GM19455 (cell line): ENCODE data around the gene CNN3.
"Not testable (repeated sequence)": the region's sequence is repeated elsewhere in the genome, so short reads cannot be mapped to it uniquely, and the experiment has no call there.

Source experiments
- ATAC-seq: cut with Tn5 transposase; IDR thresholded peaks from one replicate; pipeline ENCODE4 v1.9.1; 2021; ENCODE audit not compliant: unreplicated experiment

Gene CNN3

DNA sequence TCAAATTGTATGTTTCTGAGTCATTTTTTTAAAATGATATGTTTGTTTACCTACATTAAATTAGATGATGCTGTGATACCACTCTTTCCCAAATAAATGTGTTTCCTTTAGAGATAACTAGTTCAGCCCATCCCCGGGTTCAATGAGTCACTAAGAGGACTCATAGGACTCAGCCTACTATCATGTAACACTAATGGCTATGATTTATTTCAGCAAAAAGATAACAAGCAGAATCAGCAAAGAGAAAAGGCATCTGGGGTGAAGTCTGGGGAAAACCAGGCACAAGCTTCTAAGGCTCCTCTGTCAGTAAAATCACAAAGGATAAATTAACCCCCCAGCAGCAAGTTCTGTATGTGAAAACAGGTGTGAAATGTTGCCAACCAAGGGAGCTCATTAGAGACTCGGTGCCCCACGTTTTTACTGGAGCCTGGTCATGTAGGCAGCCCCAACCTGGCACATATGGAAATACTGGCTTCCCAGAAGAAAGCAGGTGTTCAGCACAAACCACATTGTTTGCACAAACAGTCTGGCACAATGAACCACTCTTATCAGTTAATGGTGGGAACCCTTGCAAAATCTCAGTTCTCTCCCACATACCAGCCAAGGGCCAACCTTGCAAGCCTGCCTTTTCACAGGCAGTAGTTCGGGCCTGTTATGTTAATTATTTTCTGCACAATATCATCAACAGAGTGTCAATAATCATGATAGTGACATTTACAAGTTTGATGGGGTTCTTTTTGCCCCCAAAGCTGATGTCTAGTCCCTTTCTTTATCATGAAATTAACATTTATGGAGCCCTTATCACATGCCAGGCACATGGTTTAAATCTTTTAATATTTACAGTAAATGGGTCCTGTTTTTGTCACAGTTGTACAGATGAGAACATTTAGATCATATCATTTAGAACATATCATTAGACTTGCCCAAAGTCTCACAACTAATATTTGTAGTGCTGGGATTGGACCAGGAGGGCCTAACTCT is 23.1 kb upstream of the CNN3 start:
- ATAC-seq = no peak

GRCh38 chr1:94947437-94947836 is 20.5 kb upstream of the CNN3 start:
- ATAC-seq = no peak

GRCh38 chr1:94946886-94947285 is 20.0 kb upstream of the CNN3 start:
- no peak for ATAC-seq

DNA sequence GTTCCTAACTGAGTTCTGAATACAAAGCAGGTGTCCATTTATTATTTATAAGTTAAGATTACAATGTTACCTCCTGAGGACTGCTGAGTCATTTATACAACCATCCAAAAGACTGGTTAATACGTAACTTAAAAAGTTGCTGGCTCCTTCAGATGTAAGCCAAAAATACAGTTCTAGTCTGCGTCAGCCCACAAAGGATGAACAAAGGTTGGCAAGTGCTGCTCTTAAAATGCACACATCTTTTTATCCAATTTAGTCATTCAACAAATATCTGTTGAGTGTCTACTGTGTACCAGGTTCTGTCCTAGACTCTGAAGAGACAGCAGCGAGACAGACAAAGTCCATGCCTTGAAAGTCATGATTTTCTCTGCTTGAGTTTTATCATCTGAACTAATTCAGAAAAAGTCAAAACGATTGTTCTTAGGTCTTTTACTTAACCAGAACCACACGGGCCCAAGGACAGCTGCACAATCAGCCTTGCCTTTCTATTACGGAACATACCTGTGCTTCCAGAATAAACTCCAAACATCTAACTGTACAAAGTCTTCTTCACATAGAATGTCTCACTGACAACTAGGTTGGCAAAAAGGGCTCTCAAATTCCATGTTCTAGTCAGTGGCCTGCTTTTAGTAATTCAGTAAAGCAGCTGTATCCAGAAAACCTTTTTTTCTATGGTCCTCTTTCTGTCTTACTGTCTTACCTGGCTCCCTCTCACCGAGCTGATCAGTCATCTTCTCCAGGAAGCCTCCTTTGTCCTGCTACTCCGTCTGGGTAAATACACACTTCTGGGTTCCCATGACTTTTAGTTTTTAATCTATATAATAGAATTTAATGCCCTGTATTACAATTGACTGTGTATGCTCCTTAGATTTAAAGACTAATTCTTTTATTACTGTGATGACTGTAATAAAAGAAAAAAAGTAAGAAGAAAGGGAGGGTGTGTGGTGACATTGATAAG is 15.5 kb upstream of the CNN3 start:
- no peak for ATAC-seq

- ATAC-seq = not testable (repeated sequence)
Observed at GRCh38 chr1:94941480-94941879, 14.6 kb upstream of the CNN3 start.

GRCh38 chr1:94940738-94941137 is 13.8 kb upstream of the CNN3 start:
- ATAC-seq = no peak

GRCh38 chr1:94937820-94938219 is 10.9 kb upstream of the CNN3 start:
- no peak for ATAC-seq

- no peak for ATAC-seq
Observed at GRCh38 chr1:94936861-94937620, 10.1 kb upstream of the CNN3 start.

- no peak for ATAC-seq
Observed at GRCh38 chr1:94935476-94935875, 8.6 kb upstream of the CNN3 start.

DNA sequence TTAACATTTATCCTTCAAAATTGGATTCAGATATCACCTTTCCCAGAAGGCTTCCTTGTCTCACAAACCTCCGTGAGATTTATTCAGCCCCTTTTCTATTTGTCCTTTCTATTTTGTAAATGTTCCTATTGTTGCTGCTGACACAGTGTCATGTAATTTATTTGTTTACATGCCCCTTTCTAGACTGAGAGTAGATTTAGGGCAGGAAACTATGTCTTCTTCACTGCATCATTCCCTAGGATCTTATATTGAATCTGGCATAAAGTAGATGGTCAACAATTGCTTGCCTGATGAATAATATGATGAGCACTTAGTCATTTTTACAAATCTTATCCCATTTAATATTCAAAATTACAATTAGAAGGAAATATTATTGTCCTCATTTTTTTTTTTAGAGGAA is 8.1 kb upstream of the CNN3 start:
- no peak for ATAC-seq

DNA sequence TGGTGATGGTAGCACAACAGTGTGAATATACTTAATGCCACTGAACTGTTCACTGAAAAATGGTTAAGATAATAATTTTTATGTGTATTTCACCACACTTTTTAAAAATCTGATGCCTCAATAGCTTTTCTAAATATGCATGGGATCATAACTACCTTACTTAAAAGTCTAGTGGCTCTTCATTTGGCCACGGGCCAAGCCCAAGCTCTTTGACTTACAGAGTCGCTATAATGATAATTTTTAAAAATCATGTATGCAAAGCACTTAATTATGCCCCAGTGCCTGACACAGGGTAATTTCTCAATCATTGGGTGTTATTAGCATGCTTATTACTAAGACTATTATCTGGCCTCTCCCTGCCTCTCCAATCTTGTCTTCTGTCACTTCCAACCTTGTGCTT is 7.6 kb upstream of the CNN3 start:
- ATAC-seq = no peak

DNA sequence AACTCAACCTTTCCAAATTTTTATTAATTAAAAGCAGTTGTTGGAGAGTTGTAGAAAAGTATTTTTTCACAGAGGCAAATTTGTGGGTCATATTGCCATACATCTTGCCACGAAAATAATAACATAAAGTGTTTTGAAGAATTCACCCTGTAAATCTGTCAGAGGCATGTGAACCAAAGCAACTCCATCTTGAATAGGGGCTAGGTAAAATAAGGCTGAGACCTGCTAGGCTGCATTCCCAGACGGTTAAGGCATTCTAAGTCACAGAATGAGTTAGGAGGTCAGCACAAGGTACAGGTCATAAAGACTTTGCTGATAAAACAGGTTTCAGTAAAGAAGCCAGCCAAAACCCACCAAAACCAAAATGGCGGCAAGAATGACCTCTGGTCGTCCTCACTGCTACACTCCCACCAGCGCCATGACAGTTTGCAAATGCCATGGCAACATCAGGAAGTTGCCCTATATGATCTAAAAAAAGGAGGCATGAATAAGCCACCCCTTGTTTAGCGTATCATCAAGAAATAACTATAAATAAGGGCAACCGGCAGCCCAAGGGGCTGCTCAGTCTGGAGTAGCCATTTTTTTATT is 4.4 kb upstream of the CNN3 start:
- ATAC-seq = no peak

DNA sequence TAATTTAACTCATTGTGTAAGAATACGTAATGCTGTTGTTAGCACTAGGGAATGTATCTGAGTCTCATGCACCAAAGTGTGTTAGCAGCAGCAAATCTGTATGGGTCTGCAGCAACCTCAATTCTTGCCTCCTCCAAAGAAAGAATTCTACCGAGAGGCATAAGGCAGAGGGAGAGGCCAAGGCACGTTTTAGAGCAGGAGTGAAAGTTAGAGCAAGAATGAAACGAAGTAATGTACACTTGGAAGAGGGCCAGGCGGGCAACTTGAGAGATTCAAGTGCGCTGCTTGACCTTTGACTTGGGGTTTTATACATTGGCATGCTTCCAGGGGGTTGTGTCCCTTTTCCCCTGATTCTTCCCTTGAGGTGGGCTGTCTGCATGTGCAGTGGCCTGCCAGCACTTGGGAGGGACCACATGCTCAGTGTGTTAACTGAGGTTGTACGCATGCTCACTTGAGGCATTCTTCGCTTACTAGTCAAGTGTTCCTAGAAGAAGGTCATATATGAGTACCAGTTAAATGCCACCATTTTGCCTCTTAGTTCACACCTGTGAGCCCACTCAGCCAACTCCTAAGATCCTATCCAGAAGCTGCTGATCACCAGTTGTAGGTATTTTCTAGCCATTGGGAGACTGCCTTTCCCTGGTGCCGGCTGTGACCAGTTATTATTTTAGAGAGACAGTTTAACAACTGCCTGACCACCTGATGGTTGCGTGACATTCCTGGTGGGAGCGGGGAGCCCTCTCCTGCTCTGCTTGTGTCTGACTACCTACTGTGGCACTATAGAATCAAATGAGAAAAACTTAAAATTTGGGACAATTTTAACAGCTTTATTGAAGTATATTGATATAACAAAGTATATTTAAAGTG is 2.7 kb upstream of the CNN3 start:
- ATAC-seq = no peak

DNA sequence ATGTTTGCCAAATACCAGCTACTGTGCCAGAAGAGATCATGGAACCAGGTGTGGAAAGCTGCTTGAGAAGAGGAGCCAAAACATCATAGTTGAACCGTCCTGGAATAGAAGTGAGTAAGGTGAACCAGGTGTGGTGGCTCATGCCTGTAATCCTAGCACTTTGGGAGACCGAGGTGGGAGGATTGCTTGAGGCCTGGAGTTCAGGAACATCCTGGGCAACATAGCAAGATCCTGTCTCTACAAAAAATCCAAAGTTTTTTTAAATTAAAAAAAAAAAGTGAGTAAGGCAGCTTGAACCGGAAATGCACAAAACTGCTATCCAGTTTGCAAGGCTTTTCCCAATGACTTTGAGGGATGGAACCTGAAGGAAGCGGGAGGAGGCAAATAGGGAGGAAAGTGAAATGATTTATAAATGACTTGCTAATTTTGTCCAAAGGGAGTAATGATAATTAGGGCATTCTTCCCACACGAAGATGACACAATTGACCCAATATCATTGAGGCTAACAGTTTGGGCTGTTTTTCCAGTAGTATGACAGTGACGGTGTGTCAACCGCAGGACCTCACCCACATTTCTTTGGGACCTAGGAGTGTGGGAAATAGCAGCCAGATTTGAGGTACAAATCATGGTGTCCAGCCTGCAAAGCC is 1.5 kb upstream of the CNN3 start:
- no peak for ATAC-seq

- ATAC-seq = no peak
Observed at GRCh38 chr1:94927405-94928175, 680 bp upstream of the CNN3 start.

- no peak for ATAC-seq
Observed at GRCh38 chr1:94926126-94926914, 590 bp downstream of the CNN3 start.

DNA sequence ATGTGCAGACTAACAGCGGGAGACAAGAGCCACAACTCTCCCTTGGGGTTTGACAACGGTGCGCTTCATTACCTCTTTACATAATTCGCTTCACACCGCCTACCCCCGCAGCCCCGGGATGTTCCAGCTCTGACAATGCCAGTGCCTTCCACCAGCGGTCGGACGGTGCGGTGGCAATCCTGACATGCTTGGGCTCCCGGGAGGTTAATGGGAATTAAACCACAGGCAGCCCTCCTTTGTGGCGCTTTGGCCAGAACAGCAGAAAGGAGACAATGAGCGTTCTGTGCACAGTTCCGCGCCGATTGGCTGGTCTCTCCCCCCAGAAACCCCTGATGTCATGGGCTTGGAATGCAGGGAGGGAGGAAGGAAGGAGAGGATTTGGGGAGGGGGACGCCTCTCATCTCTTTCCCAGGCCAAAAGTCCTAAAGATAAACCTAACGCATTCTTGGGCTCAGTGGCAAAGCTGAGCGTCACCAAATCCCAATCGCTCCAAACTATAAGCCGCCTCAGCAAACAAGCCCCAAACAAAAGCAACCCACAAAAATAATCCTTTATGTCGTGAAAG is 1.3 kb downstream of the CNN3 start:
- no peak for ATAC-seq
